HL-60/S4 treated with retinoic acid at 250 ng/mL for 4 days and 3 days (cell line): ENCODE measurements around the gene ZC3HAV1.
"Not testable (repeated sequence)": the region's sequence is repeated elsewhere in the genome, so short reads cannot be mapped to it uniquely, and the experiment has no call there.

Experiments used
- in situ Hi-C: fragments of 300-500 bp; cut with MboI; formaldehyde crosslinking; loops from 2 replicates; pipeline ENCODE4 v1.7.0; 2022; ENCODE audit warnings: low sequenced_read_pairs

Gene ZC3HAV1

GRCh38 chr7:139026551-139026950 is 83.0 kb downstream of the ZC3HAV1 start:
- in situ Hi-C loops: no loop called here

GRCh38 chr7:139025861-139026260 is 83.7 kb downstream of the ZC3HAV1 start:
- in situ Hi-C loops: not testable (repeated sequence)

GRCh38 chr7:139023076-139023475 is 86.4 kb downstream of the ZC3HAV1 start:
- in situ Hi-C loops: no loop called here

- in situ Hi-C loops: no loop called here
These were observed 87.2 kb downstream of the ZC3HAV1 start for GRCh38 chr7:139022286-139022685.

- in situ Hi-C loops: no loop called here
These were observed 90.6 kb downstream of the ZC3HAV1 start for GRCh38 chr7:139018910-139019309.

- in situ Hi-C loops: no loop called here
These were observed 92.5 kb downstream of the ZC3HAV1 start for GRCh38 chr7:139016931-139017511.

- in situ Hi-C loops: no loop called here
These were observed 98.1 kb downstream of the ZC3HAV1 start for GRCh38 chr7:139011373-139011772.

GRCh38 chr7:139004321-139005090 is 105.0 kb downstream of the ZC3HAV1 start:
- in situ Hi-C loops: no loop called here

- in situ Hi-C loops: no loop called here
These were observed 110.1 kb downstream of the ZC3HAV1 start for GRCh38 chr7:138999414-138999813.
